Measurements from ENCODE around the gene CSTB.
A peak's percentile ranks its signal among the peaks of the same experiment; 100 is the strongest.

The CSTB gene

GRCh38 chr21:43808367-43808766, 32.3 kb upstream of the CSTB start:
- Histone ChIP-seq H3K4me1 (ENCODE audit: control insufficient read depth in 1 of 2, insufficient read depth in 1 of 2, low read depth in 1 of 2, low read length in 1 of 2) (peaks cover 33 to 48% of the 10 kb centered on the region in 2 experiments), H3K36me3 (no peaks in the 10 kb centered on the region), H3K27ac (no peak overlapping the region), H3K4me3 (ENCODE audit: low read depth in 1 of 2, low read length in 1 of 2) (no peak overlapping the region), H3K27me3 (peaks cover 16% of the 10 kb centered on the region), H3K9me3 (no peaks in the 10 kb centered on the region)
- TF ChIP-seq CTCF (IDR thresholded peaks at IDR 0.05): no peak

GRCh38 chr21:43806017-43806710, 30.1 kb upstream of the CSTB start:
- Histone ChIP-seq H3K4me1 (ENCODE audit: control insufficient read depth in 1 of 2, insufficient read depth in 1 of 2, low read depth in 1 of 2, low read length in 1 of 2) (peaks cover 24 to 34% of the 10 kb centered on the region in 2 experiments), H3K36me3 (peaks cover 14% of the 10 kb centered on the region), H3K4me3 (ENCODE audit: low read depth in 1 of 2, low read length in 1 of 2) (no peak overlapping the region), H3K27ac (peak overlapping the region; percentile 91), H3K27me3 (peaks cover 3% of the 10 kb centered on the region), H3K9me3 (no peaks in the 10 kb centered on the region)
- no peak for TF ChIP-seq CTCF (IDR thresholded peaks at IDR 0.05)

- Histone ChIP-seq H3K36me3 (peaks cover 21% of the 10 kb centered on the region), H3K27me3 (no peaks in the 10 kb centered on the region), H3K4me3 (ENCODE audit: low read depth in 1 of 2, low read length in 1 of 2) (peak overlapping the region; percentile 44 to 54), H3K9me3 (no peaks in the 10 kb centered on the region), H3K4me1 (ENCODE audit: control insufficient read depth in 1 of 2, insufficient read depth in 1 of 2, low read depth in 1 of 2, low read length in 1 of 2) (peaks cover 20 to 28% of the 10 kb centered on the region in 2 experiments), H3K27ac (peak overlapping the region; percentile 91)
- no peak for TF ChIP-seq CTCF (IDR thresholded peaks at IDR 0.05)
Observed at GRCh38 chr21:43805275-43805800, 29.2 kb upstream of the CSTB start.

- Histone ChIP-seq H3K36me3 (peaks cover 35% of the 10 kb centered on the region), H3K4me1 (ENCODE audit: control insufficient read depth in 1 of 2, insufficient read depth in 1 of 2, low read depth in 1 of 2, low read length in 1 of 2) (peaks cover 20 to 28% of the 10 kb centered on the region in 2 experiments), H3K27ac (no peak overlapping the region), H3K4me3 (ENCODE audit: low read depth in 1 of 2, low read length in 1 of 2) (no peak overlapping the region), H3K9me3 (no peaks in the 10 kb centered on the region), H3K27me3 (no peaks in the 10 kb centered on the region)
- no peak for TF ChIP-seq CTCF (IDR thresholded peaks at IDR 0.05)
Observed at GRCh38 chr21:43803558-43804300, 27.6 kb upstream of the CSTB start.

GRCh38 chr21:43802713-43803313, 26.7 kb upstream of the CSTB start:
- H3K27ac ChIP-seq: no peak overlapping the region
- no peaks in the 10 kb centered on the region for H3K9me3 ChIP-seq
- no peak overlapping the region for H3K4me3 ChIP-seq (ENCODE audit: low read depth in 1 of 2, low read length in 1 of 2)
- H3K4me1 ChIP-seq (ENCODE audit: control insufficient read depth in 1 of 2, insufficient read depth in 1 of 2, low read depth in 1 of 2, low read length in 1 of 2): peaks cover 20 to 28% of the 10 kb centered on the region in 2 experiments
- peaks cover 43% of the 10 kb centered on the region for H3K36me3 ChIP-seq
- no peak for TF ChIP-seq CTCF (IDR thresholded peaks at IDR 0.05)
- no peaks in the 10 kb centered on the region for H3K27me3 ChIP-seq
